Neural cell (in vitro differentiated cells): Measurements from ENCODE around the gene EVPL. TPM values are rescaled to one million over a fixed set of nuclear protein-coding genes. Genes with fewer than 3 reads are reported as not detected.

Source experiments
- H2AFZ ChIP-seq: fragments of 200-600, 300-800 bp; sonication (generic), shearing (Covaris generic); 2 replicates; pipeline ENCODE4 v1.6.0; 2014; ENCODE audit warnings: low read depth, mild to moderate bottlenecking, antibody characterized with exemption, low read length, moderate library complexity
- H3F3A ChIP-seq: fragments of 200-600 bp; shearing (Covaris generic); 2 replicates; pipeline ENCODE4 v1.6.1; 2016; ENCODE audit warnings: mild to moderate bottlenecking, moderate library complexity, mixed read lengths, antibody characterized with exemption, low read length; ENCODE audit not compliant: insufficient read depth, poor library complexity, severe bottlenecking
- H3K27ac ChIP-seq: fragments of 200-600, 300-800 bp; sonication (generic), shearing (Covaris generic); 2 replicates; pipeline ENCODE4 v1.5.1; 2014; ENCODE audit warnings: mild to moderate bottlenecking, low read length, moderate library complexity
- H3K27me3 ChIP-seq: fragments of 300-800, 200-600 bp; sonication (generic), shearing (Covaris generic); 2 replicates; pipeline ENCODE4 v1.6.0; 2014; ENCODE audit warnings: mild to moderate bottlenecking, low read depth, low read length, moderate library complexity; ENCODE audit not compliant: insufficient read depth
- H3K36me3 ChIP-seq: fragments of 300-800, 200-600 bp; sonication (generic), shearing (Covaris generic); 2 replicates; pipeline ENCODE4 v1.5.1; 2014; ENCODE audit warnings: mild to moderate bottlenecking, antibody characterized with exemption, low read length, moderate library complexity; ENCODE audit not compliant: insufficient read depth
- H3K4me2 ChIP-seq: fragments of 300-800, 200-600 bp; sonication (generic), shearing (Covaris generic); 2 replicates; pipeline ENCODE4 v1.6.0; 2014; ENCODE audit warnings: mild to moderate bottlenecking, low read length
- H3K4me3 ChIP-seq: fragments of 300-800, 200-600 bp; sonication (generic), shearing (Covaris generic); 2 replicates; pipeline ENCODE4 v1.5.1; 2014; ENCODE audit warnings: mild to moderate bottlenecking, low read length, moderate library complexity
- H3K79me2 ChIP-seq: fragments of 200-600 bp; shearing (Covaris generic); replicated peaks from 2 replicates; pipeline ENCODE4 v1.6.0; 2014; ENCODE audit warnings: mild to moderate bottlenecking, low read length, moderate library complexity; ENCODE audit not compliant: insufficient read depth
- H3K9ac ChIP-seq: fragments of 300-800, 200-600 bp; sonication (generic), shearing (Covaris generic); 2 replicates; pipeline ENCODE4 v1.6.1; 2016; ENCODE audit warnings: mild to moderate bottlenecking, low read length, mixed read lengths
- H3K9me2 ChIP-seq: fragments of 200-600 bp; shearing (Covaris generic); 2 replicates; pipeline ENCODE4 v1.6.1; 2016; ENCODE audit warnings: mild to moderate bottlenecking, low read length, mixed read lengths; ENCODE audit not compliant: insufficient read depth
- H3K9me3 ChIP-seq: fragments of 200-600, 300-800 bp; sonication (generic), shearing (Covaris generic); 2 replicates; pipeline ENCODE4 v1.6.1; 2016; ENCODE audit warnings: mild to moderate bottlenecking, mixed run types, low read length, moderate library complexity, mixed read lengths
- H4K20me1 ChIP-seq: fragments of 200-600 bp; shearing (Covaris generic); 2 replicates; pipeline ENCODE4 v1.6.1; 2016; ENCODE audit warnings: mild to moderate bottlenecking, mixed run types; ENCODE audit not compliant: insufficient read depth
- CTCF ChIP-seq: fragments of 450-650 bp; IDR thresholded peaks from 2 replicates; pipeline ENCODE4 v1.5.1; 2014; ENCODE audit warnings: antibody characterized with exemption, mild to moderate bottlenecking, moderate library complexity; ENCODE audit not compliant: poor library complexity, severe bottlenecking
- EP300 ChIP-seq: fragments of 450-650 bp; conservative IDR thresholded peaks from 2 replicates; pipeline ENCODE4 v1.6.1; 2014; ENCODE audit warnings: antibody characterized with exemption, mild to moderate bottlenecking, moderate library complexity; ENCODE audit not compliant: poor library complexity, severe bottlenecking
- EZH2 ChIP-seq: fragments of 200-600, 300-800 bp; shearing (Covaris generic), sonication (generic); IDR thresholded peaks from 2 replicates; pipeline ENCODE4 v1.6.1; 2014; ENCODE audit warnings: antibody characterized with exemption, low read length, borderline replicate concordance, mild to moderate bottlenecking; ENCODE audit not compliant: insufficient read depth, poor library complexity, severe bottlenecking
- MXI1 ChIP-seq: fragments of 450-650 bp; conservative IDR thresholded peaks from 2 replicates; pipeline ENCODE4 v1.6.1; 2014; ENCODE audit warnings: antibody characterized with exemption, mild to moderate bottlenecking; ENCODE audit not compliant: poor library complexity, severe bottlenecking
- POLR2AphosphoS5 ChIP-seq: IDR thresholded peaks from 2 replicates; pipeline ENCODE4 v1.6.1; 2012
- RAD21 ChIP-seq: fragments of 450-650 bp; conservative IDR thresholded peaks from 2 replicates; pipeline ENCODE4 v1.6.1; 2014; ENCODE audit warnings: antibody characterized with exemption, mild to moderate bottlenecking, moderate library complexity
- REST ChIP-seq: IDR thresholded peaks from 2 replicates; pipeline ENCODE4 v1.6.1; 2012; ENCODE audit warnings: borderline replicate concordance
- SMC3 ChIP-seq: fragments of 450-650 bp; conservative IDR thresholded peaks from 2 replicates; pipeline ENCODE4 v1.6.1; 2014; ENCODE audit warnings: antibody characterized with exemption, mild to moderate bottlenecking, moderate library complexity; ENCODE audit not compliant: poor library complexity
- TAF1 ChIP-seq: IDR thresholded peaks from 2 replicates; pipeline ENCODE4 v1.6.1; 2012; ENCODE audit warnings: low read depth
- polyA plus RNA-seq: library from polyadenylated mRNA; depleted of rRNA; stranded (reverse); fragments of >200 nt; gene quantifications from 2 replicates; pipeline ENCODE4 v1.2.3, GENCODE V29; 2014

EVPL gene
- polyA plus RNA-seq, 1 donor from 2014 or later, result not detected

DNA sequence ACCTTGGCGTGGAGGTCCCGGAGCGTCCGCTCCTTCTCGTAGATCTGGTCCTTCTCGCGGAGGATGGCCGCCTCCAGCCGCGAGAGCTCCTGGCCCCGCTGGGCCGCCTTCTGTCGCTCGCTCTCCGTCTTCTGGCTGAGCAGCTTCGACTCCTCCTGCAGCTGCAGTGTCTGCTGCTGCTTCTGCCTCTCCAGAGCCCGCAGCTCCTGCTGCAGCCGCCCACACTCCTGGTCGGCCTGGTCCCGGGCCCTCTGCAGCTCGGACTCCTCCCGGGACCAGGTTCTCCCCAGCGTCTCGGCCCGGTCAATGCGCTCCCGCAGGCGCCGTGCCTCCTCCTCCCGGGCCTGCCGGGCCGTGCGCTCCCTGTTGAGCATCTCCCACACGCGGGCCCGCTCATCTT, 18.9 kb downstream of the EVPL start:
- H3K27ac ChIP-seq, result no peak overlapping the region
- no peak overlapping the region for H2AFZ ChIP-seq
- H3K27me3 ChIP-seq, result no peaks in the 10 kb centered on the region
- no peak overlapping the region for H3K4me3 ChIP-seq
- no peaks in the 10 kb centered on the region for H3F3A ChIP-seq
- H3K4me2 ChIP-seq, result no peak overlapping the region
- no peak overlapping the region for H3K9ac ChIP-seq
- H4K20me1 ChIP-seq, result no peaks in the 10 kb centered on the region
- H3K9me2 ChIP-seq, result no peaks in the 10 kb centered on the region
- no peaks in the 10 kb centered on the region for H3K9me3 ChIP-seq
- no peaks in the 10 kb centered on the region for H3K36me3 ChIP-seq
- H3K79me2 ChIP-seq, result no peaks in the 10 kb centered on the region
- TF ChIP-seq CTCF (no peak), SMC3 (no peak), EP300 (no peak), TAF1 (no peak)

GRCh38 chr17:76007850-76008165, 19.3 kb downstream of the EVPL start:
- no peaks in the 10 kb centered on the region for H3F3A ChIP-seq
- H3K9ac ChIP-seq, result no peak overlapping the region
- no peak overlapping the region for H3K4me2 ChIP-seq
- H3K9me3 ChIP-seq, result no peaks in the 10 kb centered on the region
- H3K79me2 ChIP-seq, result no peaks in the 10 kb centered on the region
- H3K36me3 ChIP-seq, result no peaks in the 10 kb centered on the region
- H3K9me2 ChIP-seq, result no peaks in the 10 kb centered on the region
- no peak overlapping the region for H2AFZ ChIP-seq
- no peaks in the 10 kb centered on the region for H4K20me1 ChIP-seq
- no peaks in the 10 kb centered on the region for H3K27me3 ChIP-seq
- no peak for TF ChIP-seq MXI1
- TF ChIP-seq SMC3, result no peak
- TF ChIP-seq RAD21, result no peak
- TF ChIP-seq TAF1, result no peak
- TF ChIP-seq POLR2AphosphoS5, result no peak
- no peak for TF ChIP-seq REST
- TF ChIP-seq EZH2, result no peak
- no peak for TF ChIP-seq EP300
- no peak for TF ChIP-seq CTCF
- H3K4me3 ChIP-seq, result no peak overlapping the region
- H3K27ac ChIP-seq, result no peak overlapping the region
